GM23338 (cell line): Measurements from ENCODE around the gene CUL7. TPM values are rescaled to one million over a fixed set of nuclear protein-coding genes. Genes with fewer than 3 reads are reported as not detected.

ENCODE experiments used
- ATAC-seq: fragments of 200-7000 bp; cut with Tn5 transposase; 3 replicates; pipeline ENCODE4 v1.9.1; 2020
- DNase-seq: peaks from one replicate; pipeline ENCODE4 v3.0.0-alpha.2; 2015; ENCODE audit warnings: low spot score
- H2AFZ ChIP-seq: fragments of 200-600 bp; sonication (generic); 2 replicates; pipeline ENCODE4 v1.8.0; 2016; ENCODE audit warnings: antibody characterized with exemption, mild to moderate bottlenecking, moderate library complexity
- H3F3A ChIP-seq: fragments of 200-600 bp; sonication (generic); replicated peaks from 2 replicates; pipeline ENCODE4 v1.8.0; 2017; ENCODE audit warnings: antibody characterized with exemption, mixed run types, low read depth
- H3K27ac ChIP-seq: fragments of 200-600 bp; sonication (generic); 2 replicates; pipeline ENCODE4 v1.6.1; 2016; ENCODE audit warnings: low read depth
- H3K27me3 ChIP-seq: fragments of 200-600 bp; sonication (generic); 2 replicates; pipeline ENCODE4 v1.8.0; 2016; ENCODE audit warnings: mild to moderate bottlenecking, mixed run types, moderate library complexity; ENCODE audit not compliant: insufficient read depth
- H3K36me3 ChIP-seq: fragments of 200-600 bp; sonication (generic); 2 replicates; pipeline ENCODE4 v1.8.0; 2016; ENCODE audit warnings: mild to moderate bottlenecking; ENCODE audit not compliant: insufficient read depth
- H3K4me1 ChIP-seq: fragments of 200-600 bp; sonication (generic); 2 replicates; pipeline ENCODE4 v1.8.0; 2016; ENCODE audit warnings: mild to moderate bottlenecking, moderate library complexity; ENCODE audit not compliant: insufficient read depth
- H3K4me2 ChIP-seq: fragments of 200-600 bp; sonication (generic); 2 replicates; pipeline ENCODE4 v1.7.1; 2017; ENCODE audit warnings: mixed run types
- H3K4me3 ChIP-seq: fragments of 200-600 bp; sonication (generic); 2 replicates; pipeline ENCODE4 v1.6.1; 2016; ENCODE audit warnings: mixed run types
- H3K79me2 ChIP-seq: fragments of 200-600 bp; sonication (generic); replicated peaks from 2 replicates; pipeline ENCODE4 v1.8.0; 2017; ENCODE audit warnings: mild to moderate bottlenecking; ENCODE audit not compliant: insufficient read depth
- H3K9me2 ChIP-seq: fragments of 200-600 bp; sonication (generic); 2 replicates; pipeline ENCODE4 v1.8.0; 2017; ENCODE audit not compliant: insufficient read depth
- H4K20me1 ChIP-seq: fragments of 200-600 bp; sonication (generic); replicated peaks from 2 replicates; pipeline ENCODE4 v1.8.0; 2017; ENCODE audit warnings: mild to moderate bottlenecking; ENCODE audit not compliant: insufficient read depth
- H3K27ac Mint-ChIP-seq: 2 replicates; pipeline ENCODE4 v1.8.0; 2020; ENCODE audit warnings: inconsistent platforms, mild to moderate bottlenecking, moderate library complexity, mixed read lengths
- H3K27me3 Mint-ChIP-seq: 3 replicates; pipeline ENCODE4 v1.8.0; 2022; ENCODE audit warnings: low read depth, mild to moderate bottlenecking, moderate library complexity, mixed read lengths, inconsistent platforms; ENCODE audit not compliant: insufficient read depth, poor library complexity
- H3K36me3 Mint-ChIP-seq: 3 replicates; pipeline ENCODE4 v1.8.0; 2021; ENCODE audit warnings: low read depth, mild to moderate bottlenecking, inconsistent platforms, moderate library complexity, mixed read lengths
- H3K4me1 Mint-ChIP-seq: 3 replicates; pipeline ENCODE4 v1.8.0; 2020; ENCODE audit warnings: mild to moderate bottlenecking, inconsistent platforms, mixed read lengths
- H3K4me3 Mint-ChIP-seq: 3 replicates; pipeline ENCODE4 v1.8.0; 2021; ENCODE audit warnings: moderate library complexity, mild to moderate bottlenecking, inconsistent platforms, mixed read lengths
- H3K9me3 Mint-ChIP-seq: 3 replicates; pipeline ENCODE4 v1.8.0; 2020; ENCODE audit warnings: moderate library complexity, mild to moderate bottlenecking, inconsistent platforms, mixed read lengths
- CREB1 ChIP-seq: fragments of 250-450 bp; sonication (Bioruptor Pico); IDR thresholded peaks from 2 replicates; pipeline ENCODE4 v1.5.0; 2020; ENCODE audit warnings: low read depth, mild to moderate bottlenecking, moderate library complexity
- CTCF ChIP-seq, 2 experiments: fragments of 200-600 bp in 1 of 2; sonication (generic) in 1 of 2; conservative IDR thresholded peaks; 2 replicates each; pipeline versions ENCODE4 v1.5.1 to v1.6.1; 2016 to 2017; ENCODE audit warnings: antibody characterized with exemption in 2 of 2, low read depth in 2 of 2, mild to moderate bottlenecking in 2 of 2, moderate library complexity in 1 of 2
- ETS1 ChIP-seq: IDR thresholded peaks from 2 replicates; pipeline ENCODE4 v1.6.1; 2016; ENCODE audit warnings: antibody characterized with exemption
- EZH2 ChIP-seq: fragments of 200-600 bp; sonication (generic); IDR thresholded peaks from one replicate; pipeline ENCODE4 v1.8.0; 2017; ENCODE audit warnings: antibody characterized with exemption, mild to moderate bottlenecking, low read depth; ENCODE audit not compliant: unreplicated experiment
- EZH2phosphoT487 ChIP-seq: fragments of 200-600 bp; sonication (generic); IDR thresholded peaks from one replicate; pipeline ENCODE4 v1.8.1; 2018; ENCODE audit warnings: antibody characterized with exemption; ENCODE audit not compliant: unreplicated experiment
- JUNB ChIP-seq: IDR thresholded peaks from one replicate; pipeline ENCODE4 v1.6.1; 2016; ENCODE audit warnings: antibody characterized with exemption; ENCODE audit not compliant: unreplicated experiment
- NANOG ChIP-seq: IDR thresholded peaks from 2 replicates; pipeline ENCODE4 v1.6.1; 2016; ENCODE audit warnings: antibody characterized with exemption, borderline replicate concordance
- POLR2AphosphoS5 ChIP-seq: IDR thresholded peaks from 2 replicates; pipeline ENCODE4 v1.6.1; 2016; ENCODE audit warnings: antibody characterized with exemption, low read depth
- REST ChIP-seq: IDR thresholded peaks from one replicate; pipeline ENCODE4 v1.6.1; 2018; ENCODE audit warnings: antibody characterized with exemption; ENCODE audit not compliant: unreplicated experiment
- STAT1 ChIP-seq: IDR thresholded peaks from one replicate; pipeline ENCODE4 v1.6.1; 2016; ENCODE audit warnings: antibody characterized with exemption; ENCODE audit not compliant: unreplicated experiment
- ZNF114 ChIP-seq: fragments of 250-450 bp; sonication (Bioruptor Pico); IDR thresholded peaks from 2 replicates; pipeline ENCODE4 v1.5.0; 2020; ENCODE audit warnings: mild to moderate bottlenecking, moderate library complexity
- ZNF331 ChIP-seq: fragments of 250-450 bp; sonication (Bioruptor Pico); IDR thresholded peaks from 2 replicates; pipeline ENCODE4 v1.5.0; 2020; ENCODE audit warnings: low read depth, mild to moderate bottlenecking, moderate library complexity
- ZNF462 ChIP-seq: fragments of 250-450 bp; sonication (Bioruptor Pico); IDR thresholded peaks from 2 replicates; pipeline ENCODE4 v1.5.0; 2020; ENCODE audit warnings: mild to moderate bottlenecking, moderate library complexity
- polyA plus RNA-seq: library from polyadenylated mRNA; unstranded; fragments of >200 nt; fragmentation: Nextera tagmentation; extraction: Ambion mirVana; gene quantifications from 2 replicates; pipeline ENCODE4 v1.2.1, GENCODE V29; 2016
- total RNA-seq: library from RNA; depleted of rRNA; stranded (reverse); fragments of >200 nt; shearing (Covaris generic); gene quantifications from 2 replicates; pipeline ENCODE4 v1.2.3, GENCODE V29; 2014

Gene CUL7
- total and polyA plus RNA-seq, 2 experiments from 2014 or later = 3.4 to 13.2 TPM

- Histone ChIP-seq H3K4me1 (peaks cover 34% of the 10 kb centered on the region), H3K9me2 (no peaks in the 10 kb centered on the region), H3K79me2 (peaks cover 37% of the 10 kb centered on the region), H3K27me3 (no peaks in the 10 kb centered on the region), H4K20me1 (peaks cover 25% of the 10 kb centered on the region), H2AFZ (peak overlapping the region; percentile 94; the same call in 1 of the 2 replicates), H3K4me2 (peak overlapping the region; percentile 95), H3K27ac (peak overlapping the region; percentile 81; the same call in 1 of the 2 replicates), H3F3A (0 out of 2 replicates have a peak, but pooled peaks cover 3% of the 10 kb centered on the region), H3K36me3 (no peaks in the 10 kb centered on the region; the same call in 1 of the 2 replicates), H3K4me3 (peak overlapping the region; percentile 98)
- Mint-ChIP-seq H3K9me3 (no peaks in the 10 kb centered on the region; the same call in 2 of the 3 replicates), H3K36me3 (peaks cover 9% of the 10 kb centered on the region), H3K4me3 (peak overlapping the region; percentile 82), H3K27ac (no peak overlapping the region), H3K4me1 (peaks cover 54% of the 10 kb centered on the region), H3K27me3 (peaks cover 16% of the 10 kb centered on the region)
- DNase-seq (peak; percentile 45), ATAC-seq (peak; percentile 17)
- TF ChIP-seq POLR2AphosphoS5 (no peak), JUNB (no peak), ZNF114 (CRISPR knock-in tag) (no peak), CTCF (conservative IDR thresholded peaks at IDR 0.05; ENCODE audit: low read depth in 2 of 2) (no peak), EZH2phosphoT487 (no peak), REST (no peak), STAT1 (no peak), EZH2 (no peak), ZNF331 (CRISPR knock-in tag) (no peak), ETS1 (no peak), NANOG (no peak), CREB1 (CRISPR knock-in tag) (no peak), ZNF462 (no peak)
These were observed 21.4 kb upstream of the CUL7 start for GRCh38 chr6:43074847-43075669.
